ENCODE data around the gene RECQL.

DNA sequence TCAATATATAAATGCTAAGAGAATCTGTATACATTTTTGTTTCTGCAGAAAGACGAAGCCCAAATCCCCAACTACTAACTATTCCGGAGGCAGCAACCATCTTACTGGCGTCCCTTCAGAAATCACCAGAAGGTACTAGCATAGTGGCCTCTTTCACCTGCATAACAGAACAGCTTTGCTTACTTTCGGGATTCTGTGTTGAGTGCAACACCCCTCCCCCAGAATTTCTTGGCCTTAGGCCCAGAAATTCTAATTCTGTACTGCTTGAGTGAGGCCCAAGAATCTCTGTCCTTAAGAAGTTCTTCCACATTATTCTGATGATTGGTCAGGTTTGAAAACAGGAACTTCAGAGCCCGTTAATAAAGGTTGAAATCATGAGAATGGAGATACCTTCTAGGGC is 27.5 kb upstream of the RECQL start:
- TF ChIP-seq, protein P1, sequence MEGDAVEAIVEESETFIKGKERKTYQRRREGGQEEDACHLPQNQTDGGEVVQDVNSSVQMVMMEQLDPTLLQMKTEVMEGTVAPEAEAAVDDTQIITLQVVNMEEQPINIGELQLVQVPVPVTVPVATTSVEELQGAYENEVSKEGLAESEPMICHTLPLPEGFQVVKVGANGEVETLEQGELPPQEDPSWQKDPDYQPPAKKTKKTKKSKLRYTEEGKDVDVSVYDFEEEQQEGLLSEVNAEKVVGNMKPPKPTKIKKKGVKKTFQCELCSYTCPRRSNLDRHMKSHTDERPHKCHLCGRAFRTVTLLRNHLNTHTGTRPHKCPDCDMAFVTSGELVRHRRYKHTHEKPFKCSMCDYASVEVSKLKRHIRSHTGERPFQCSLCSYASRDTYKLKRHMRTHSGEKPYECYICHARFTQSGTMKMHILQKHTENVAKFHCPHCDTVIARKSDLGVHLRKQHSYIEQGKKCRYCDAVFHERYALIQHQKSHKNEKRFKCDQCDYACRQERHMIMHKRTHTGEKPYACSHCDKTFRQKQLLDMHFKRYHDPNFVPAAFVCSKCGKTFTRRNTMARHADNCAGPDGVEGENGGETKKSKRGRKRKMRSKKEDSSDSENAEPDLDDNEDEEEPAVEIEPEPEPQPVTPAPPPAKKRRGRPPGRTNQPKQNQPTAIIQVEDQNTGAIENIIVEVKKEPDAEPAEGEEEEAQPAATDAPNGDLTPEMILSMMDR (IDR thresholded peaks at IDR 0.05 in 4 of 5, conservative IDR thresholded peaks at IDR 0.05 in 1 of 5) = no peak
- TF ChIP-seq POLR2A (IDR thresholded peaks at IDR 0.05) = no peak
